CD4-positive, alpha-beta T cell (primary cell): ENCODE data around the gene GJA9. TPM values are rescaled to one million over a fixed set of nuclear protein-coding genes. Genes with fewer than 3 reads are reported as not detected.

Experiments
- ATAC-seq: fragments of 200-7000 bp; cut with Tn5 transposase; one replicate; pipeline ENCODE4 v1.10.0; 2022; ENCODE audit warnings: mild to moderate bottlenecking; ENCODE audit not compliant: poor library complexity
- CTCF ChIA-PET: fragments of 350-600 bp; sonication (Branson Sonifier 250); formaldehyde crosslinking; loops from one replicate; lab custom pipeline; 2021; ENCODE audit warnings: antibody characterized with exemption, inconsistent platforms; lab: Charles Lee
- POLR2A ChIA-PET: fragments of 350-600 bp; sonication (Branson Sonifier 250); formaldehyde crosslinking; loops from one replicate; lab custom pipeline; 2021; ENCODE audit warnings: antibody characterized with exemption, inconsistent platforms; lab: Charles Lee
- DNase-seq, 14 experiments: peaks; one replicate each; pipeline ENCODE4 v3.0.0-alpha.2; 2013 to 2020; ENCODE audit warnings: mixed read lengths in 2 of 14
- H3K27ac ChIP-seq, 2 donors: one replicate each; pipeline versions ENCODE4 v1.5.1 to v1.7.0; 2013; ENCODE audit warnings: low read length in 2 of 2, low read depth in 1 of 2, mild to moderate bottlenecking in 1 of 2
- H3K27me3 ChIP-seq, 2 experiments: 1 replicate in 1 of 2; 2 replicates in 1 of 2; pipeline versions ENCODE4 v1.6.1 to v1.7.0; 2013; ENCODE audit warnings: low read length in 2 of 2, control low read depth in 1 of 2, mild to moderate bottlenecking in 1 of 2, moderate library complexity in 1 of 2; ENCODE audit not compliant: insufficient read depth in 2 of 2, control insufficient read depth in 1 of 2
- H3K36me3 ChIP-seq: one replicate; pipeline ENCODE4 v1.6.1; 2013; ENCODE audit warnings: low read length, control low read depth; ENCODE audit not compliant: insufficient read depth
- H3K4me1 ChIP-seq: one replicate; pipeline ENCODE4 v1.6.1; 2013; ENCODE audit warnings: low read length, control low read depth; ENCODE audit not compliant: insufficient read depth
- H3K4me3 ChIP-seq: one replicate; pipeline ENCODE4 v1.5.1; 2013; ENCODE audit warnings: mild to moderate bottlenecking, low read length, moderate library complexity
- H3K9me3 ChIP-seq, 2 experiments: 1 replicate in 1 of 2; 2 replicates in 1 of 2; pipeline versions ENCODE4 v1.6.1 to v1.7.0; 2013; ENCODE audit warnings: low read length in 2 of 2, mild to moderate bottlenecking in 2 of 2, control low read depth in 1 of 2, moderate library complexity in 1 of 2; ENCODE audit not compliant: control insufficient read depth in 1 of 2, insufficient read depth in 1 of 2
- H3K27ac Mint-ChIP-seq: one replicate; pipeline ENCODE4 v1.8.0; 2020; ENCODE audit warnings: mixed read lengths
- H3K27me3 Mint-ChIP-seq: one replicate; pipeline ENCODE4 v1.8.0; 2021; ENCODE audit warnings: mixed read lengths
- H3K36me3 Mint-ChIP-seq: one replicate; pipeline ENCODE4 v1.8.0; 2021; ENCODE audit warnings: low read depth, mixed read lengths
- H3K4me1 Mint-ChIP-seq: one replicate; pipeline ENCODE4 v1.8.0; 2021; ENCODE audit warnings: low read depth, mixed read lengths
- H3K4me3 Mint-ChIP-seq: one replicate; pipeline ENCODE4 v1.8.0; 2020; ENCODE audit warnings: mild to moderate bottlenecking, mixed read lengths
- H3K9me3 Mint-ChIP-seq: one replicate; pipeline ENCODE4 v1.8.0; 2020; ENCODE audit warnings: mixed read lengths
- CTCF ChIP-seq: fragments of 200-600 bp; IDR thresholded peaks from one replicate; pipeline ENCODE4 v1.8.0; 2022; ENCODE audit warnings: antibody characterized with exemption, mild to moderate bottlenecking
- intact Hi-C, 2 experiments: fragments of 100-400 bp; cut with DNase I in 1 of 2; cut with micrococcal nuclease in 1 of 2; formaldehyde crosslinking; loops; one replicate each; pipeline versions ENCODE4 v1.15.1 to v1.9.0; 2023 to 2025; cut with DNase I, micrococcal nuclease
- total RNA-seq, 174 experiments: library from RNA in 2 of 174; stranded (reverse) in 2 of 174; gene quantifications; one replicate each; pipeline ENCODE4 v1.2.3 and lab custom pipeline; 2021 to 2026

The GJA9 gene
- total RNA-seq, 2 experiments from 2014 or later: not detected

GRCh38 chr1:38889589-38889988 is 8.2 kb upstream of the GJA9 start:
- no peak overlapping the region for H3K27ac ChIP-seq
- no peaks in the 10 kb centered on the region for H3K9me3 ChIP-seq
- intact Hi-C loops: no loop called here
- H3K4me3 ChIP-seq: no peak overlapping the region
- H3K27me3 ChIP-seq: no peaks in the 10 kb centered on the region
- no peaks in the 10 kb centered on the region for H3K9me3 Mint-ChIP-seq
- ATAC-seq (no peak), DNase-seq (no peak)
- no peak overlapping the region for H3K4me3 Mint-ChIP-seq
- no peaks in the 10 kb centered on the region for H3K27me3 Mint-ChIP-seq
- no peaks in the 10 kb centered on the region for H3K4me1 ChIP-seq
- CTCF ChIA-PET: no interaction called here
- POLR2A ChIA-PET: no interaction called here
- no peaks in the 10 kb centered on the region for H3K36me3 Mint-ChIP-seq
- no peaks in the 10 kb centered on the region for H3K36me3 ChIP-seq
- no peak for TF ChIP-seq CTCF
- H3K4me1 Mint-ChIP-seq: no peaks in the 10 kb centered on the region
- no peak overlapping the region for H3K27ac Mint-ChIP-seq

- Mint-ChIP-seq H3K36me3 (no peaks in the 10 kb centered on the region), H3K9me3 (no peaks in the 10 kb centered on the region), H3K4me3 (no peak overlapping the region), H3K4me1 (no peaks in the 10 kb centered on the region), H3K27ac (no peak overlapping the region), H3K27me3 (no peaks in the 10 kb centered on the region)
- Histone ChIP-seq H3K9me3 (no peaks in the 10 kb centered on the region), H3K4me3 (no peak overlapping the region), H3K27me3 (no peaks in the 10 kb centered on the region), H3K27ac (no peak overlapping the region), H3K36me3 (no peaks in the 10 kb centered on the region), H3K4me1 (no peaks in the 10 kb centered on the region)
- no peak for ATAC-seq
- no peak for TF ChIP-seq CTCF
- intact Hi-C loops: no loop called here
- DNase-seq: no peak
- CTCF ChIA-PET: no interaction called here
- POLR2A ChIA-PET: no interaction called here
Measured at GRCh38 chr1:38888423-38889333, 7.3 kb upstream of the GJA9 start.

- Mint-ChIP-seq H3K36me3 (no peaks in the 10 kb centered on the region), H3K4me3 (no peak overlapping the region), H3K27ac (no peak overlapping the region), H3K9me3 (no peaks in the 10 kb centered on the region), H3K27me3 (no peaks in the 10 kb centered on the region), H3K4me1 (no peaks in the 10 kb centered on the region)
- POLR2A ChIA-PET: no interaction called here
- CTCF ChIA-PET: no interaction called here
- DNase-seq: no peak
- Histone ChIP-seq H3K36me3 (no peaks in the 10 kb centered on the region), H3K27ac (no peak overlapping the region), H3K27me3 (no peaks in the 10 kb centered on the region), H3K4me1 (no peaks in the 10 kb centered on the region), H3K9me3 (no peaks in the 10 kb centered on the region), H3K4me3 (no peak overlapping the region)
- TF ChIP-seq CTCF: no peak
- intact Hi-C loops: no loop called here
- no peak for ATAC-seq
Measured at GRCh38 chr1:38885092-38885491, 3.7 kb upstream of the GJA9 start.
